Measurements from ENCODE around the gene TAP2. TPM values are rescaled to one million over a fixed set of nuclear protein-coding genes. Genes with fewer than 3 reads are reported as not detected.
"Not testable (repeated sequence)": the region's sequence is repeated elsewhere in the genome, so short reads cannot be mapped to it uniquely, and the experiment has no call there.

The TAP2 gene
- 4.4 TPM for polyA plus RNA-seq (2013, experiment 1 of 4)
- 4.6 TPM for polyA plus RNA-seq (2013, experiment 2 of 4)
- 3.5 TPM for polyA plus RNA-seq (2013, experiment 3 of 4)
- 3.2 TPM for polyA plus RNA-seq (2013, experiment 4 of 4)

DNA sequence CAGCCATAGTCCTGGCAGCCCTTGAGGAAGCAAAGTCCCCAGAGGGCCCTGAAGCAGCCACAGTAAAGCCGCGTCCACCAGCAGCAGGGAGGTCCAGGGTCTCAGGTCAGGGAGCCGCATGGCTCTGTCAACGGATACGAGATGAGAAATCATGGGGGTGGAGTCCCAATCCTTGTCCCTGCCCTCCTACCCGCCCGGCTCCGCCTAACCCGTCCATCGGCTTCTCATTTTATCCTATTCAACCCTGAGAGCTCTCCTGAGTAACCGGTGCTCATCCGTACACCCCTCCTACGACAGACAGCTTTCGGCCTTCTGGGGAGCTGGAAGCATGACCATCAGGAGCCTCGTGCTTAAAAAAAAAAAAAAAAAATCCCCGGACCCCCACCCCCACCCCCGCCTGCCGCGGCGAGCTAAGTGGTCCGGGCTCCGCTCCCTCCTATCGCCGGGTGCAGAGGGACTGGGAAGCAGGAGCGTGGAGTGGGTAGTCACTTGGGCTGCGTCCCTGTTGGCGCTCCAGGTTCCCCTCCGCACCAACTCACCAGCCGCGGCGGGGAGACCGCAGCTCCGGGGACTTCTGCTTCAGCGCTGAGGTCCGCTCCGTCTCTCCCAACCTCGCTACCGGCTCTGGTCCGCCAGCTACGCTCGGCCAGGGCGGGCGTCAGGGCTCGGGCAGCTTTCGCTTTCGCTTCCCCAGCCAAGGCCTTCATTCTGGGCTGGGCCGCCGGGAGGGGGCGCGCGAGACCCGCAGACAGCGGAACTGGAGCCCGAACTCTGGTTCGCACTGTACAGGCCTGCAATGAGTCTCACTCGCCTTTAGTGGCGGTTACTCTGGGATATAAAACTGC is at the start of gene TAP2:
TSS of gene TAP2 (minus strand) at position 626 of the 845 bp plus-strand sequence. CDS start at position 120, 506 bp downstream.
- H3K4me3 ChIP-seq (ENCODE audit: insufficient read depth, low read depth, low read length) = peak within 1 kb of the TSS; percentile 67
- no peaks in the 10 kb centered on the region for H3K9me3 ChIP-seq (ENCODE audit: control insufficient read depth, low read length)
- H3K27me3 ChIP-seq (ENCODE audit: control insufficient read depth, insufficient read depth, low read length, poor library complexity, severe bottlenecking) = peaks cover 39% of the 10 kb centered on the region
- no peaks in the 10 kb centered on the region for H3K36me3 ChIP-seq (ENCODE audit: control insufficient read depth, insufficient read depth, low read length)
- H3K27ac ChIP-seq (ENCODE audit: insufficient read depth, low read depth, low read length, poor library complexity, severe bottlenecking) = peak within 1 kb of the TSS; percentile 44
- WGBS, 2 experiments = 0 to 1% methylated on average over 53 to 57 of the region's 57 CpGs
- H3K4me1 ChIP-seq (ENCODE audit: control insufficient read depth, insufficient read depth, low read length) = peaks cover 5% of the 10 kb centered on the region

DNA sequence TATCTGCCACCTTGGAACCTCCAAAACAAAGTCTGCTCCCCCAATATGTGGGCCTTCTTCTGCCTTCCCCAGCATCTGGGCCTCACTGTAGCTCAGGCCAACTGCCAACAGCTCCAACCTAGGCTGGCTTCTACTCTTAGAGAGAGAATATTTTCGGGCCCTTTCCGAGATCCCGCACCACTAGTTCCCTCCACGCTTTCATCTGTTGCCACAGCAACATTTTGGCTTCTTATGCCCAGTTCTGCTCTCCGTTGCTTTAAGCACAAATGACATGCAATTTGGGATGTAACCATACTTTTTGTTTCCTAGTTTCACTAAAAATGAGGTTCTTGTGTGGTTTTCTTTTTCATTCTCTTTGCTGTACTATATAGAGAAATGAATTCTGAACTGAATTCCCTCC is 49.1 kb upstream of the TAP2 start:
- H3K27ac ChIP-seq (ENCODE audit: insufficient read depth, low read depth, low read length, poor library complexity, severe bottlenecking) = no peak overlapping the region
- no peaks in the 10 kb centered on the region for H3K9me3 ChIP-seq (ENCODE audit: control insufficient read depth, low read length)
- WGBS, 2 experiments = 85 to 91% methylated on average over 5 of the region's 5 CpGs
- H3K4me1 ChIP-seq (ENCODE audit: control insufficient read depth, insufficient read depth, low read length) = no peaks in the 10 kb centered on the region
- H3K4me3 ChIP-seq (ENCODE audit: insufficient read depth, low read depth, low read length) = no peak overlapping the region
- no peaks in the 10 kb centered on the region for H3K27me3 ChIP-seq (ENCODE audit: control insufficient read depth, insufficient read depth, low read length, poor library complexity, severe bottlenecking)
- no peaks in the 10 kb centered on the region for H3K36me3 ChIP-seq (ENCODE audit: control insufficient read depth, insufficient read depth, low read length)

DNA sequence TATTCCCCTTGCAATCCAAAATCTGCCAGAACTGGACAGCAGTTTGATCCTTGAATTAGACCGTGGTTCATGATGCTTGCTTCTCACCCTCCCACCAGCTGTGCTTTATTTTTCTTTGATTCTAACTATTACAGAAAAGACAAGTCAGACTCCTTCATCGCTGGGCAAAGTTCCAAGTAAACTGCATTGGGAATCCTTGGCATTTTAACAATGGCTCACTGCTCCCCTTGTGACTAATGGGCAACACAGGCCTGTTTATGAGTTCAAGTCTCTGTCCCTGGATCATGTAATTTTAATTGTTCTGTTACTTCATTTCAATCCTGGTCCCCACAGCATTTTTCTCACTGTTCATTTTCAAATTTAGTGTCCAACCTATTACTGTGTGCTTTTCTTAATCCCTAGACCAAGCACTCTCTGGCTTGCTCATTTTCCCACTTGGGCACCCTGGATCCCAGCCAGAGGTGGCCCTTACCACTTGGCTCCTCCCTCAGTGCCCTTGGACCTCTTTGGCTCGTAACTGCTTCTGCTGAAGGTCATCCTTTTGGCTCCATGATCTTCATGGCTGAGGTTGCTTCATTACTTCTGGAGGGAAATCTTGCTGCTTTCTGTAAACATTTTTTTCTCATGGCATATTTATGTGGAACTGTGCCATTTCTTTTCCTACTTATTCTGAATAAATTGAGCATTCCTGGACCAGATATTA is 48.3 kb upstream of the TAP2 start:
- no peaks in the 10 kb centered on the region for H3K4me1 ChIP-seq (ENCODE audit: control insufficient read depth, insufficient read depth, low read length)

DNA sequence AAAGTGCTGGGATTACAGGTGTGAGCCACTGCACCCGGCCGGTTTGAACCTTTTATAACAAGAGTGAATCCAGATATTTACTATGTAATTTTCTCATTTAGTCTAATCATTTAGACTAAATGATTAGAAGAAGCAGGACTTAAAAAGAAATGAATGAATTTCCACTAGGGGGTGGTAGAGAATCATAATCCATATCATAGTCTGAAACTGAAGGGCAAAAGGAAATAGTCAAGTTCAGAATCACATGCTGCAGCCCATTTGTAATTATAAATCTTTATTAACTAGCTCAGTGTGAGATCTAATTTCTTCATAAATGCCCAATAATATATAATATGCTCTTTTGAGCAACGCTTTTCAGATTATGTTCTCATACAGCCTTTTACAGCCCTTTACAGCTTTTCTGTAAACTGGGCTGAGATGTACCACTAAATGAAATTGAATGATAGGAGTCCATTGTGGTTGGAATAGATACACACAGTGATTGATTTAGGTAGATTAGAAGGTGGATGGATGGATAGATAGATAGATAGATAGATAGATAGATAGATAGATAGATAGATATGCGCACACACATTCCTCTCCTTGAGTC is 47.3 kb upstream of the TAP2 start:
- Histone ChIP-seq H3K4me1 (ENCODE audit: control insufficient read depth, insufficient read depth, low read length) (no peaks in the 10 kb centered on the region), H3K27ac (ENCODE audit: insufficient read depth, low read depth, low read length, poor library complexity, severe bottlenecking) (no peak overlapping the region), H3K9me3 (ENCODE audit: control insufficient read depth, low read length) (no peaks in the 10 kb centered on the region), H3K4me3 (ENCODE audit: insufficient read depth, low read depth, low read length) (no peak overlapping the region), H3K27me3 (ENCODE audit: control insufficient read depth, insufficient read depth, low read length, poor library complexity, severe bottlenecking) (no peaks in the 10 kb centered on the region), H3K36me3 (ENCODE audit: control insufficient read depth, insufficient read depth, low read length) (no peaks in the 10 kb centered on the region)
- 48 to 70% methylated on average over 3 to 4 of the region's 4 CpGs for WGBS, 2 experiments

More for the DNA sequence above, 48.3 kb upstream of the TAP2 start:
- 87 to 92% methylated on average over 3 of the region's 3 CpGs for WGBS, 2 experiments
- Histone ChIP-seq H3K27ac (ENCODE audit: insufficient read depth, low read depth, low read length, poor library complexity, severe bottlenecking) (no peak overlapping the region), H3K27me3 (ENCODE audit: control insufficient read depth, insufficient read depth, low read length, poor library complexity, severe bottlenecking) (no peaks in the 10 kb centered on the region), H3K36me3 (ENCODE audit: control insufficient read depth, insufficient read depth, low read length) (no peaks in the 10 kb centered on the region), H3K9me3 (ENCODE audit: control insufficient read depth, low read length) (no peaks in the 10 kb centered on the region), H3K4me3 (ENCODE audit: insufficient read depth, low read depth, low read length) (no peak overlapping the region)

DNA sequence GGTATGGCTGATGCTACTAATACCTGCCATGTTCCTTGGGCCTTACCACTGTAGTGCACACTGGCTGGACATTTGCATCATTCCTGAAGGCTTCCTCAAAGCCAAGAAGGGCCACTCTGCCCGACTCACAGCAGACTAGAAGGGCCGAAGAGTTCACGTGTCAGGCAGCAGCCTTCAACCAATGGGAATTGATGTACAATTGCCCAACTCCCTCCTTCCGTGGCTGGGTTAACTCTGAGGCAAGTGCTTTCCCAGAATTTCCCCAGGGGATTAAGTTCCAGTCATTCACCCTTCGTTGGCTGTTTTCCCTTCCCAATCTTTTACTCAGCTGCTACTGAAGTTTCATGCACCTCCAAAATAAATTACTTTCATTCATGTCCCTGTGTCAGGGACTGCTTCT is 45.2 kb upstream of the TAP2 start:
- no peaks in the 10 kb centered on the region for H3K27me3 ChIP-seq (ENCODE audit: control insufficient read depth, insufficient read depth, low read length, poor library complexity, severe bottlenecking)
- H3K36me3 ChIP-seq (ENCODE audit: control insufficient read depth, insufficient read depth, low read length) = no peaks in the 10 kb centered on the region
- no peak overlapping the region for H3K27ac ChIP-seq (ENCODE audit: insufficient read depth, low read depth, low read length, poor library complexity, severe bottlenecking)
- H3K4me3 ChIP-seq (ENCODE audit: insufficient read depth, low read depth, low read length) = no peak overlapping the region
- no peaks in the 10 kb centered on the region for H3K9me3 ChIP-seq (ENCODE audit: control insufficient read depth, low read length)
- WGBS, 2 experiments = 38 to 46% methylated on average over 5 of the region's 5 CpGs
- H3K4me1 ChIP-seq (ENCODE audit: control insufficient read depth, insufficient read depth, low read length) = no peaks in the 10 kb centered on the region

DNA sequence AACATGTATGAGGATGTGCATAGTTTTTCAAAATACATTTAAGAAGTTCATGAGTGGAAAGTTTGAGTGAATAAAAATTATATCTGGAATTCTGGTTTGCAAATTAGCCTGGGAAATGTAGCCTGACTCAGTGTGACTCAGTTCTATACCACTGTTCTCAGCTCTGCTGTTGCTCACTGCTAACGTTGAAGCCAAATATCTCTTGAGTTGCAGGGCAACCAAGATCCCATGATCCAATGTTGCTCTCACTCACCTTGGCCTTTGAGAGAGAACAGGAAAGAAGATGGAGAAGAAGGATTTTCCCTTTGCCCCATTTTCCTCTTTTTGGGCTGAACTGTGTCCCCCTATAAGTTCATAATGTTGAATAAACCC is 44.3 kb upstream of the TAP2 start:
- Histone ChIP-seq H3K36me3 (ENCODE audit: control insufficient read depth, insufficient read depth, low read length) (no peaks in the 10 kb centered on the region), H3K4me1 (ENCODE audit: control insufficient read depth, insufficient read depth, low read length) (no peaks in the 10 kb centered on the region), H3K27me3 (ENCODE audit: control insufficient read depth, insufficient read depth, low read length, poor library complexity, severe bottlenecking) (no peaks in the 10 kb centered on the region), H3K27ac (ENCODE audit: insufficient read depth, low read depth, low read length, poor library complexity, severe bottlenecking) (no peak overlapping the region), H3K9me3 (ENCODE audit: control insufficient read depth, low read length) (no peaks in the 10 kb centered on the region), H3K4me3 (ENCODE audit: insufficient read depth, low read depth, low read length) (no peak overlapping the region)
- WGBS, 2 experiments = 56 to 66% methylated on average over 1 of the region's 1 CpG

DNA sequence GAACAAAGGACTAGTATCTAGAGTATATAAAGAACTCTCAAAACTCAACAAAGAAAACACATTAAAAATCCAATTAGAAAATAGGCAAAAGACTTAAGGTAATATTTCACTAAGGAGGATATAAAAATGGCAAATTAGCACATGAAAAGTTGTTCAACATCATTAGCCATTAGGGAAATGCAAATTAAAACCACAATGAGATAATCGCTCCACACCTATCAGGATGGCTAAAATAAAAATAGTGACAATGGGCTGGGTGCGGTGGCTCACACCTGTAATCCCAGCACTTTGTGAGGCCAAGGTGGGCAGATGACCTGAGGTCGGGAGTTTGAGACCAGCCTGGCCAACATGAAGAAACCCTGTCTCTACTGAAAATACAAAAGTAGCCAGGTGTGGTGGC is 42.4 kb upstream of the TAP2 start:
- H3K27me3 ChIP-seq (ENCODE audit: control insufficient read depth, insufficient read depth, low read length, poor library complexity, severe bottlenecking); H3K36me3 ChIP-seq (ENCODE audit: control insufficient read depth, insufficient read depth, low read length); H3K27ac ChIP-seq (ENCODE audit: insufficient read depth, low read depth, low read length, poor library complexity, severe bottlenecking); H3K4me3 ChIP-seq (ENCODE audit: insufficient read depth, low read depth, low read length); H3K4me1 ChIP-seq (ENCODE audit: control insufficient read depth, insufficient read depth, low read length); H3K9me3 ChIP-seq (ENCODE audit: control insufficient read depth, low read length): not testable (repeated sequence)
- 70 to 72% methylated on average over 3 of the region's 3 CpGs for WGBS, 2 experiments

DNA sequence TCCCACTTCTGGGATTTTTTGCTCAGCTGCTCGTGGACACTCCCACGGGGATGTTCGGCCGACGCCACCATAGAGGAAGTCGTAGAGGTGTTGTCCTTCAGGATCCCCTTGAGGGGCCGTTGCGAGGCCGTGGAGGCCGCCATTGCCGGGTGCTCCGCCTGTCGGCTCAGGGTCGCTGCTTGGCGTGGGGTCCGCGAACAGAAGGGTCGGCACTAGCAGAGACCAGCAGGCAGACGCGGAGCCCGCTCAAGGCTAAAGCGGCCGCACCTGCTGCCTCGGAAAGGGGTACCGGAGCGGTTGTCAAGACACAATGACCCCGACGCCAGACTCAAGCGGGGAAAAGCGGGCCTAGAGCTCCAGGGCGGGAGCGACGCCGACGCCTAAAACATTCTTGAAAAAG is 41.2 kb upstream of the TAP2 start:
- no peaks in the 10 kb centered on the region for H3K36me3 ChIP-seq (ENCODE audit: control insufficient read depth, insufficient read depth, low read length)
- H3K4me1 ChIP-seq (ENCODE audit: control insufficient read depth, insufficient read depth, low read length) = no peaks in the 10 kb centered on the region
- 94% methylated on average over 35 of the region's 35 CpGs for WGBS, 2 experiments
- H3K27ac ChIP-seq (ENCODE audit: insufficient read depth, low read depth, low read length, poor library complexity, severe bottlenecking) = no peak overlapping the region
- no peaks in the 10 kb centered on the region for H3K9me3 ChIP-seq (ENCODE audit: control insufficient read depth, low read length)
- no peak overlapping the region for H3K4me3 ChIP-seq (ENCODE audit: insufficient read depth, low read depth, low read length)
- no peaks in the 10 kb centered on the region for H3K27me3 ChIP-seq (ENCODE audit: control insufficient read depth, insufficient read depth, low read length, poor library complexity, severe bottlenecking)

DNA sequence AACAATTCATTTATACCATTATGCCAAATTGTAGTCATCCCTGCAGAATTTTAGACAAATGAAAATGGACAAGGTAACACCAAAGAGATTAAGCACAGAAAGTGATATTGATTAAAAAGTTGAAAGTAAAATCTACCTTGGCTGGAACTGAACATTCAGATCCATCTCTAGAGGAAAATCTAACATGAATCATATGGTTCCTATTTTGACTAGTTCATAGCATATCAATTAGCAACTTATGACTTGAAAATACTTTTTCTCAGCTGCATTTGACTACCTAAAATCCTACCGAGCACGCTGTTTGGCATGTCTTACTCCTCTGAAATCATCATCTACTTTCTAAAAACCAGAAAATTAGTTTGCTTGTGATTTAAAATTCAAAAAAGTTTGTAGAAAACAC is 38.1 kb upstream of the TAP2 start:
- 85 to 95% methylated on average over 2 of the region's 2 CpGs for WGBS, 2 experiments
- H3K4me1 ChIP-seq (ENCODE audit: control insufficient read depth, insufficient read depth, low read length) = no peaks in the 10 kb centered on the region

DNA sequence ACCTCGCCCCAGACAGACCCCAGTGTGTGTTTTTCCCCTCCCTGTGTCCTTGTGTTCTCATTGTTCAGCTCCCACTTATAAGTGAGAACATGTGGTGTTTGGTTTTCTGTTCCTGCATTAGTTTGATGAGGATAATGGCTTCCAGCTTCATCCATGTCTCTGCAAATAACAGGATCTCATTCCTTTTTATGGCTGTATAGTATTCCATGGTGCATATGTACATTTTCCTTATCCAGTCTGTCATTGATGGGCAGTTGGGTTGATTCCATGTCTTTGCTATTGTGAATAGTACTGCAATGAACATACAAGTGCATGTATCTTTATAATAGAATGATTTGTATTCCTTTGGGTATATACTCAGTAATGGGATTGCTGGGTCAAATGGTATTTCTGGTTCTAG is 35.4 kb upstream of the TAP2 start:
- 22 to 32% methylated on average over 1 of the region's 1 CpG for WGBS, 2 experiments
- not testable (repeated sequence) for H3K4me3 ChIP-seq (ENCODE audit: insufficient read depth, low read depth, low read length); H3K36me3 ChIP-seq (ENCODE audit: control insufficient read depth, insufficient read depth, low read length); H3K9me3 ChIP-seq (ENCODE audit: control insufficient read depth, low read length); H3K27ac ChIP-seq (ENCODE audit: insufficient read depth, low read depth, low read length, poor library complexity, severe bottlenecking); H3K4me1 ChIP-seq (ENCODE audit: control insufficient read depth, insufficient read depth, low read length)
- H3K27me3 ChIP-seq (ENCODE audit: control insufficient read depth, insufficient read depth, low read length, poor library complexity, severe bottlenecking) = peaks cover 15% of the 10 kb centered on the region

More for the DNA sequence above, 38.1 kb upstream of the TAP2 start:
- H3K27ac ChIP-seq (ENCODE audit: insufficient read depth, low read depth, low read length, poor library complexity, severe bottlenecking) = no peak overlapping the region
- H3K9me3 ChIP-seq (ENCODE audit: control insufficient read depth, low read length) = no peaks in the 10 kb centered on the region
- no peaks in the 10 kb centered on the region for H3K27me3 ChIP-seq (ENCODE audit: control insufficient read depth, insufficient read depth, low read length, poor library complexity, severe bottlenecking)
- no peak overlapping the region for H3K4me3 ChIP-seq (ENCODE audit: insufficient read depth, low read depth, low read length)
- no peaks in the 10 kb centered on the region for H3K36me3 ChIP-seq (ENCODE audit: control insufficient read depth, insufficient read depth, low read length)

Measured in ectodermal cell (in vitro differentiated cells).